HG02973 (cell line): ENCODE data around the gene HOXB4.

Experiments
- ATAC-seq: cut with Tn5 transposase; IDR thresholded peaks from one replicate; pipeline ENCODE4 v1.9.1; 2021; ENCODE audit warnings: moderate library complexity; ENCODE audit not compliant: unreplicated experiment

HOXB4 gene

GRCh38 chr17:48549914-48550501 is 28.1 kb downstream of the HOXB4 start:
- ATAC-seq, result no peak

GRCh38 chr17:48549281-48549630 is 28.9 kb downstream of the HOXB4 start:
- no peak for ATAC-seq

GRCh38 chr17:48548523-48549280 is 29.4 kb downstream of the HOXB4 start:
- no peak for ATAC-seq

- no peak for ATAC-seq
Measured at GRCh38 chr17:48547808-48548522, 30.2 kb downstream of the HOXB4 start.

- no peak for ATAC-seq
Measured at GRCh38 chr17:48546924-48547807, 31.0 kb downstream of the HOXB4 start.

GRCh38 chr17:48546137-48546923 is 31.8 kb downstream of the HOXB4 start:
- ATAC-seq, result no peak

- ATAC-seq, result no peak
Measured at GRCh38 chr17:48545539-48545938, 32.6 kb downstream of the HOXB4 start.

GRCh38 chr17:48545022-48545375 is 33.2 kb downstream of the HOXB4 start, which contains the start of gene HOXB2:
Gene HOXB2 (minus strand): TSS chr17:48545109. CDS start chr17:48544911, 198 bp downstream.
- no peak for ATAC-seq

GRCh38 chr17:48544349-48545021 is 33.7 kb downstream of the HOXB4 start:
- no peak for ATAC-seq

- peak; percentile 14 for ATAC-seq
Measured at GRCh38 chr17:48543854-48544348, 34.2 kb downstream of the HOXB4 start.

GRCh38 chr17:48543107-48543853 is 34.9 kb downstream of the HOXB4 start:
- peak; percentile 49 for ATAC-seq

GRCh38 chr17:48542698-48543106 is 35.4 kb downstream of the HOXB4 start:
- no peak for ATAC-seq

- no peak for ATAC-seq
Measured at GRCh38 chr17:48542114-48542656, 36.0 kb downstream of the HOXB4 start.

- ATAC-seq, result no peak
Measured at GRCh38 chr17:48541577-48542113, 36.5 kb downstream of the HOXB4 start.

- no peak for ATAC-seq
Measured at GRCh38 chr17:48541036-48541576, 37.0 kb downstream of the HOXB4 start.

GRCh38 chr17:48540213-48540612 is 37.9 kb downstream of the HOXB4 start:
- no peak for ATAC-seq

GRCh38 chr17:48539177-48539576 is 39.0 kb downstream of the HOXB4 start:
- ATAC-seq, result no peak

GRCh38 chr17:48537316-48537715 is 40.8 kb downstream of the HOXB4 start:
- no peak for ATAC-seq
